Activated CD4-positive, CD25-positive, alpha-beta regulatory T cell treated with anti-CD3 and anti-CD28 coated beads, Interleukin-2, amount 50 U/mL, for 72 hours (primary cell): ENCODE results near the gene CDCP2.

Source experiments
- DNase-seq: peaks from one replicate; pipeline ENCODE4 v3.0.0; 2021

The CDCP2 gene

GRCh38 chr1:54152696-54153095 lies at the start of gene CDCP2:
CDCP2 (minus strand) TSS chr1:54153000; CDS start chr1:54152922, 78 bp downstream.
- DNase-seq, result no peak

DNA sequence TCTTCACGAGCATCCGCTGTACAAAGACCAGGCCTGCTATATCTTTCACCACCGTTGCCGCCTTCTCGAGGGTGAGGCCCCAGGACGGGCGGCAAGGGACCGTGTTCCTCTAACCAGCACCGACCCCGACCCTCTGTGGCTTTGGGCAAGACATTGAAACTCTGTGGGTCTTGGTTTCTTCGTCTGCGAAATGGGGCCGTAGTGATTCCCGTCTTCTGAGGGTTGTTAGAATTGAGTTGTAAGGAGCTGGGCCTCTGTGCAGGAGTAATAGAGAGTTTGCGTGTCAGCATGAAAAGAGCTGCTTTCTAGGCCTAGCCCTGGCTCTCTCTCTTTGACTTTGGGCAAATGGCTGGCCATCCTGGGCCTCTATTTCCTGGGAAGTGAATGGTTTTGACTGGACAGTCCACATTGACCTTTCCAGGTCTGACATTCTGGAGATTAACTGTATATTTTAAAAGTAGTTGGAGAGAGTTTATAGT lies 47.8 kb upstream of the CDCP2 start:
- DNase-seq, result no peak

DNA sequence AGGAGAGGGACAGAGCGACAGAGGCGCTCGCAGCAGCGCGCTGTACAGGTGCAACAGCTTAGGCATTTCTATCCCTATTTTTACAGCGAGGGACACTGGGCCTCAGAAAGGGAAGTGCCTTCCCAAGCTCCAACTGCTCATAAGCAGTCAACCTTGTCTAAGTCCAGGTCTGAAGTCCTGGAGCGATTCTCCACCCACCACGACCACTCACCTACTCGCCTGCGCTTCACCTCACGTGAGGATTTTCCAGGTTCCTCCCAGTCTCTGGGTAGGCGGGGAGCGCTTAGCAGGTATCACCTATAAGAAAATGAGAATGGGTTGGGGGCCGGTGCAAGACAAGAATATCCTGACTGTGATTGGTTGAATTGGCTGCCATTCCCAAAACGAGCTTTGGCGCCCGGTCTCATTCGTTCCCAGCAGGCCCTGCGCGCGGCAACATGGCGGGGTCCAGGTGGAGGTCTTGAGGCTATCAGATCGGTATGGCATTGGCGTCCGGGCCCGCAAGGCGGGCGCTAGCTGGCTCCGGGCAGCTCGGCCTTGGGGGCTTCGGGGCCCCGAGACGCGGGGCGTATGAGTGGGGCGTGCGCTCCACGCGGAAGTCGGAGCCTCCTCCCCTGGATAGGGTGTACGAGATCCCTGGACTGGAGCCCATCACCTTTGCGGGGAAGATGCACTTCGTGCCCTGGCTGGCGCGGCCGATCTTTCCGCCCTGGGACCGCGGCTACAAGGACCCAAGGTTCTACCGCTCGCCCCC lies 47.1 kb upstream of the CDCP2 start, which contains the start of the genes CYB5RL and MRPL37:
CYB5RL (minus strand) TSS at position 266 of the 754 bp plus-strand sequence. CDS start 4,414 bp downstream, outside the sequence.
MRPL37 (plus strand) TSS at position 403 of the 754 bp plus-strand sequence; CDS start at position 480, 77 bp downstream.
- DNase-seq, result peak; percentile 83

DNA sequence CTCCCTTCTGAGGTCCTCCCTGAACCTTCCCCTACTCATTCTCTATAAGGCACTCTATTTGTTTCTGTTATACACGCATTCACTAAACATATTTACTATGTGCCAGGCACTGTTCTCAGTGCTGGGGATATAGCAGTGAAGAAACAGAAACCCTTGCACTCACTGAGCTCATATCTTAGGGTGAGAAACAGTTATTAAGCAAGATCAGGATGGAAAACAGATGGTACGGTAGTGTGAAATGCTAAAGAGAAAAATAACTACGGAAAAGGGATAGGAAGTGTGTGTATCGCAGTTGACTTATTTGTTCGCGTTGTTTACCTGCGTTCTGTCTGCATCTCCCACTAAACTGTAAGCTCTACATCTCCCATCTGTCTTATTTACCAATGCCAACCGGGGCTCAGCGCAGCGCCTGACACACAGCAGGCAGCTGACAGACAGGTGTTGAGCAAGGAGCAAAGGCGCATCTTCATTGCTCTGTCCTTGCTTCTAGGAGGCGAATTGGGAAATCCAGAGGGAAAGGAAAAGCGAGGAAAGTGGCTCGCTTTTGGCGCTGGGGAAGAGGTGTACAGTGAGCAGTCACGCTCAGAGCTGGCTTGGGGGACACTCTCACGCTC lies 46.5 kb upstream of the CDCP2 start:
- no peak for DNase-seq

DNA sequence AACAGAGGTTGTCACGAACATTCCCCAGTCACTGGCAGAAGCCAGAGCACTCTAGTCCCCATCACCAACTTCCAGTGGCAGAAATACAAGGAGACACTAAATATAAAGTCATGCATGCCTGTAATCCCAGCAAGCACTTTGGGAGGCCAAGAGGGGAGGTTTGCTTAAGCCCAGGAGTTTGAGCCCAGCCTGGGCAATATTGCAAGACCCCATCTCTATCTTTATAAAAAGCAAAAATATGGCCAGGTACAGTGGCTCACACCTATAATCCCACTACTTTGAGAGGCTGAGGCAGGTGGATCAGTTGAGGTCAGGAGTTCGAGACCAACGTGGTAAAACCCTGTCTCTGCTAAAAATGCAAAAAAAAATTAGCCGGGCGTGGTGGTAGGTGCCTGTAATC lies 40.7 kb upstream of the CDCP2 start:
- no peak for DNase-seq

DNA sequence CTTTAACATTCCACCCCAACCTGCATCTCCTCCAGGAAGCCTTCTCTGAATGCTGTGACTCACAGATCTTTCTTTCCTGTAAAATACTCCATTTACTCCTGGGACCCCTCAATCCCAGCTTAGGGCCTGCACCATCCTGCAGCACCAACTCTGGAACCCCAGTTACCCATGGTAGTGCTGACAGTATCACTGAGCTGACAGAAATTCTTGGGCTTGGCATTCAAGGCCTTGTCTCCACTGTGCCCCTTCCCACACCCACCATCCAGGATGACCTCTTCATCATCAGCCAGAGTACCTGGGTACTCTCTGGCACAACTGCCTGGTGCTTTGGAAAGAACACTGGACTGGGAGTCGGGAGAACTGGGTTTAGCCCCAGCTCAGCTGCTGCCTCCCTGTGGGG lies 38.7 kb upstream of the CDCP2 start:
- no peak for DNase-seq

- DNase-seq, result no peak
Observed at GRCh38 chr1:54190526-54190925, 37.7 kb upstream of the CDCP2 start.

DNA sequence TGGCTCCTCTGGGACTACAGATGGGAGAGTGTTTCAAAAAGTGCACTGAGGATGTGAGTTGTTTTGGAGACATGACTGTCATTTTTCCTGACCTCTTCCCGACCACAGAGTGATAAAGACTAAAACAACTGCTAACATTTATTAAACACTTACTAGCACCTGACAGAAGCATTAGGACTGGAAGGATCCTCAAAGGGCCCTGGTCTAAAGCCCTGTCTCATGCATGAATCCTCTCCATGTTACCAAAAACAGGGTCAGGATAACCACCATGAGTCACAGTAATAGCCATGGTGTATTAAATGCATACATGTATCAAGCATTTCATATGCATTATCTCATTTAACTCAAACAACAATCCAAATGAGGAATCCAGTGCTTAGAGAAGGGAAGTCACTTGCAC lies 35.5 kb upstream of the CDCP2 start:
- DNase-seq, result no peak

- DNase-seq, result no peak
Observed at GRCh38 chr1:54186056-54186455, 33.3 kb upstream of the CDCP2 start.

- no peak for DNase-seq
Observed at GRCh38 chr1:54180701-54181360, 28.0 kb upstream of the CDCP2 start.

DNA sequence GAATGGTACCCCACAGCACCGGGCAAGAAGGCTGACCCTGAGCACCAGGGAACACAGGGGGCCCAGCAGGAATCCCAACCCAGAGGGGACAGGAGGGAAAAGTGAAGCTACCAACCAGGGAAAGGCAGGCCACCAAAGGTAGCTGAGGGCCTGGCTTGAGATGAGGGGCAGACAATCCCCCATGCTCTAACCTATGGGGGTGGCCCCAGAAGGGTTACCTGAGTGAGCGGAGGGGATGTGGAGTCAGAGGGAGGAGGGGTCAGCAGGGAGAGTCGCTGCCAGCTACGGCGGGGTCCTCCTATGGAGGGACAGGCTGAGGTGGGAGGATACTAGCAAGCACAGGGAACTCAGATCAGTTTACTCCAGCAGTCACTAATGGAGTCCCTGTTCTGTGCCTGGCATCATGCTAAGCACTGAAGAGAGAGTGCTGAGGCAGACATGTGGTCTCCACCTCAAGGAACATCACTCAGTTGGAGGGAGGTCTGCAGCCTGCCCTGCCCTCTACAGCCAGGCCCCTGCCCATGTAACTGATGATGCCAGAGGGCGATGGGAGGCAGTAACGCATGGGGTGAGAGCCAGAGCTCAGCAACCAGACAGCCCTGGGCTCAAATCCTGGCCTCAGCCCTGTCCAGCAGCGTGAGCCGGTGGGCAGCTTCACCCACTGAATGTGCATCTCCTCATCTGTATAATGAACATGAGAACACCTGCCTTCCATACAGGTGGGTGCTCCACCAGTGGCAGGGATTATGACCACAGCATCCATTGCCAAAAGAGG lies 25.7 kb upstream of the CDCP2 start:
- DNase-seq, result no peak

DNA sequence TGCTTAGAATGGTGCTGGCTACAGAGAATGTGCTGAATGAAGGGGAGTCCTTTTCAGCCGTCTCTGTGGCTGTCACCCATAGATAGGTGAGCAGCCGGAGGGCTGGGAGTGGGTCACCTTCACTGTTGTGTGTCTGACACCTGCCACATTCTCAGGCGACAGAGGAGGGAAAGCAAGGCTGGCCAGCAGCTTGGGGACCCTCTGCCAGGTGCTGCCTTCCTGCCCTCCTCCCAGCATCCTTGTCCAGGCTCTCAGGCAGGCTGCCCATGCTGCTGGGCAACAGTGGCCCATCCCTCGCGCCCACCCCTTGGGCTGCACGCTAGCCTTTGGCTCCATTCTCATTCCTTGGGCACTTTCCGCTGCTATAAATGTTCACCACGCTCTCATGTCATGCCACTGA lies 24.9 kb upstream of the CDCP2 start:
- no peak for DNase-seq

DNA sequence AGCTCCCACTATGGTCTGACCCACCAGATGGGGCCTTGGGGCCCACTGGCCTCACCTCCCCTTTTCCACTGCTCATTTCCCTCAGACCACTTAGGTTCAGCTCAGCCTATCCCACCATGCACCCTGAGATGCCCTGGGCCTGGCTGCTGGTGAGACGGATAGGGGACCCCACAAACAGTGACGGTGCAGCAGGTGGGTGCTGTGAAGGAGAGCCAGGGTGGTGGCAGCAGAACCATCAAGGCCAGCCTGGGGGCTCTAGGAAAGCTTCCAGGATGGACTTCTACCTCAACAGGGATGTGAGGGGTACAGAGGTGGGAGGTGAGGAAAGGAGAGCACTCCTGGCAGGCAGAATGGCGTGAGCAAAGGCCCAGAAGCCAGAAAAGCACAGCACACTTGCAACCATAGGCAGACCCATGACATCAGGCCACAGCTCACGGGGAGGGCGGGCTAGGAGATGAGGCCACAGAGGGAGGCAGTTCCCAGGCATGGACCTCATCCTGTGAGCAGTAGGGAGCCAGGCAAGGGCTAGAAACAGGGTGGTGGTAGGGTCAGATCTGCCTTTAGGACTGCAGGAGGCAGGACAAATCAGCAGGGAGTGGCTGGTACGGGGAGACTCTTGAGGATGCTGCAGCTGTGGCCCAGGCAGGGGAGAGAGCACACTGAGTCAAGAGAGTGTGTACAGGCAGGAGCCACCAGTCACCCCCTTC lies 24.0 kb upstream of the CDCP2 start:
- DNase-seq, result no peak

- no peak for DNase-seq
Observed at GRCh38 chr1:54174106-54174505, 21.3 kb upstream of the CDCP2 start.

DNA sequence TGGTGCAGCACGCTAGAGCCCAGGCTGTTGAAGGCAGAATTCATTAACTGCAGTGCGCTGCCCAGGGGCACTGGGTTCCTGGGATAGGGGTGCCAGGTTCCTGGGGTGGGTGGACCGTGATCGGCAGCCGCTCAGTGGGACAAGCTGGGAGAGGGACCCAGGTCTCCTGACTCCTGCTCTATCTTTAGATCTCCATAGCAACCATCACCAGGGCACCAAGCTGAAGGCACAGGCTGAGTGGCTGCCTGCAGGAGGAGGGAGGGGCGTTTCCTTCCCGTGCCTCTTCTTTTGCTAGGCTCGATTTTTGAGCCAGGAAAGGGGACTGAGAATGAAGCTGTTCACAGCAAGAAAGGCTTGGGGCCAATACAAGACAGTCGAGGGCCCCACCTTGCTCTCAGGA lies 20.9 kb upstream of the CDCP2 start:
- DNase-seq, result no peak

DNA sequence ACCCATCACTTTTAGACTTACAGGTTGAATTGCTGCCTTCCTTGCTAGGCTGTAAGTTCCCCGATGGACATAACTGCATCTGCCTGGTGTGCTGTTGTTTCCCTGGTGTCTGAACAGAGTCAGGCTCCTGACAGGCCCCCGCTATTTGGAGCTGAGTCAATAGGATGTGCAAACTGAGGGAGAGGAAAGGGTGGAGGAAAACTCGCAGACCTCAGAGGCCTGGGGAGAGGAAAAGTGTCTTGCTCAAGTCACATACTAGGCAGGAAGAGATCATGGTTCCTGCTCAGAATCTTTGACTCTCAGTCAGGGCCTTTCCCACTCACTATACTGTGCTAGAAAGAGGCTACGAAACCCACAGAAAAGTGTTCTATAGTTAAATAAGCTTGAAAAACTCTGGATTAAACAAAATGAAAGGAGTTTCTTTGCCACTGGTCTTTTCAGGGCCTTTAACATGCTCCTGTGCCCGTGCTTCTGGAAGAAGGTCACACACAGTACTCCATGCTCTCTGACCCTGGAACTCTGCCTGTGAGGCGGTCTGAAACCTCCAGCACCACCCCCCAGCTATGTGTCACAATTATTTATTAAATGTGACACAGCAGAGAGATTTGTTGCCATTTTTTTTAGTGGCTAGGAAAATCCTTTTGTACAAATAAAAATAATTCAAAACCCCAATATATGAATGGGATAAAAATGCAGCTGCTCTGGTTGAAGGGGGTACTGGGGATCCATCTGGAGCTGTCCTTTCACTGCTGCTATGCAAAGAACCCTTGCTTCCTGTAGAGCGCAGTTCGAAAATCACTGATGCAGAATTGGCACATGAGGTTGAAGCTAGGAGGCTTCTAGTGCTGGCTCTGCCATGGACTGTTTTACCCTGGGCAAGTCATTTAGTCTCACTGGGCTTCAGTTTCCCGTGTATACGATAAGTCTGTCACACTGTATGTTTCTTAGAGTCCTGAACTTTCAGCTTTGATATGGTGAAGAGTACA lies 20.1 kb upstream of the CDCP2 start:
- no peak for DNase-seq

DNA sequence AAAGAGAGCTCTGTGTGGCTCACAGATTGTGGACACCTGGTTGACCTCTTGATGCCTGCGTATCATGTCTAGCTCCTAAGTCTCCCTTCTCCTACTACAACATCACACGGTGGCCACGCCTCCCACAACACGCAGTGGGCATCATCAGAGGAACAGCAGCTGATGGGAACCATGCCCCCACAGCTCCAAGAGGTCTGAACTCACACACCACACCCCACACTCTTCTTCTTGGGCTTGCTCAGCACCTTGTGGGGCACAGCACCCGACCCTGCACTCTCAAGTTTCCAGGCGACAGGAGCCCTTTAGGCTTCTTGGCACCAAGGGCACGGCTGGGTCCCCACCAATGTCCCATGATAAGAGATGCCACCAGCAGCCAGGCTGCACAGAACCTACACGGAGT lies 18.8 kb upstream of the CDCP2 start:
- DNase-seq, result no peak

DNA sequence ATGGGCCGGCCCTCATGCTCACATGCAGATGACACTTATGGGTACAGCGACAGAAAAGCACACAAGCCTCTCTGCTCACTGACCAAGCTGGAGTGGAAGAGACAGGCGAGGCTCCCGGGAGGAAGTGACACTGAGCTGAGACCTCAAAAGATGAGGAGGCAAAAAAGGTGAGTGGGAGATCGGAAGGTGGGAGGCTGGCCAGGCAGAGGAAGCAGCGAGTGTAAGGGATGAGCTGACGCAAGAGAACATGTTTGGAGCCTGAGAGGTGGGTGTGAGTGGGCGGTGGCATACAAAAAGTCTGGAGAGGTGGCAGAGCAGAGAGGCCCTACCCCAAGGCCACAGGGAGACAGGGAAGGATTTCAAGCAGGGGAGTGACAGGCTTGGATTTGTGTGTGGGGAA lies 18.2 kb upstream of the CDCP2 start:
- no peak for DNase-seq

GRCh38 chr1:54169068-54169467 lies 16.3 kb upstream of the CDCP2 start:
- no peak for DNase-seq

DNA sequence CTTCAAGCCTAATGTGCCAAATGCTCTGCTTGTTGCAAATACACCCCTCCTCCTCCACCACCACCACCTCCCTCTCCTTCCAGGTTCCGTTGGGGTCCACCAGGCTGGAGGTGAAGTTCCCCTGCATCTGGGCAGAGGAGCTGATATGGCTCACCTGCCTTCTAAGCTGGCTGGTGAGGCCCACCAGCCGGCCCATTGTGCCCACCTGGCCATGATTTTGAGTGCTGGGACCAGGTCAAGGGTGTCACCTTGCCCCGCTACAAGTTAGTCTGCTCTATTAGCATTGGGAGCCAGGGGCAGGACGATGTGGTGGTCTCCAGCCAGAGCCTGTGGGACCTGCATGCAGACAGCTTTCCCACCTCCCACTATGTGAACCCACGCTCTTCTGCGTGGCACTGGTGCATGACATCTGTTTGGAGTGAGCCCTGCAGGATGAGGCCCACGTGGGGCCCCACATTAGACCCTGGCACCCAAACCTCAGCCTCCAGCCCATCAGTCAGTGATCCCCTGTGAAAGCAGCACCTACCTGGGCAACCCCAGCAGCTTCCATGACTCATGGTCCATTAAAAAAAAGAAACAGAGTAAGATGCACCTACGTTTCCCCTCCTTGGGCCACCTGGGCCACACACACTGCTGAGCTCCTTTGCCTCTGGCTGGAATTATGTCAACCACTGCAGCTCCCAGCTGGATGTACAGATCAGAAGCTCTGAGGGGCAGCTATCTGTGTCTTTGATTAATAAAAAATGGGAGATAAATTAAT lies 15.6 kb upstream of the CDCP2 start:
- no peak for DNase-seq
